HG03039 (cell line): ENCODE data around the gene HLA-DRB1.
"Not testable (repeated sequence)": the region's sequence is repeated elsewhere in the genome, so short reads cannot be mapped to it uniquely, and the experiment has no call there.

Source experiments
- ATAC-seq: cut with Tn5 transposase; IDR thresholded peaks from one replicate; pipeline ENCODE4 v1.9.1; 2021; ENCODE audit warnings: mild to moderate bottlenecking, moderate library complexity; ENCODE audit not compliant: unreplicated experiment

HLA-DRB1 gene

DNA sequence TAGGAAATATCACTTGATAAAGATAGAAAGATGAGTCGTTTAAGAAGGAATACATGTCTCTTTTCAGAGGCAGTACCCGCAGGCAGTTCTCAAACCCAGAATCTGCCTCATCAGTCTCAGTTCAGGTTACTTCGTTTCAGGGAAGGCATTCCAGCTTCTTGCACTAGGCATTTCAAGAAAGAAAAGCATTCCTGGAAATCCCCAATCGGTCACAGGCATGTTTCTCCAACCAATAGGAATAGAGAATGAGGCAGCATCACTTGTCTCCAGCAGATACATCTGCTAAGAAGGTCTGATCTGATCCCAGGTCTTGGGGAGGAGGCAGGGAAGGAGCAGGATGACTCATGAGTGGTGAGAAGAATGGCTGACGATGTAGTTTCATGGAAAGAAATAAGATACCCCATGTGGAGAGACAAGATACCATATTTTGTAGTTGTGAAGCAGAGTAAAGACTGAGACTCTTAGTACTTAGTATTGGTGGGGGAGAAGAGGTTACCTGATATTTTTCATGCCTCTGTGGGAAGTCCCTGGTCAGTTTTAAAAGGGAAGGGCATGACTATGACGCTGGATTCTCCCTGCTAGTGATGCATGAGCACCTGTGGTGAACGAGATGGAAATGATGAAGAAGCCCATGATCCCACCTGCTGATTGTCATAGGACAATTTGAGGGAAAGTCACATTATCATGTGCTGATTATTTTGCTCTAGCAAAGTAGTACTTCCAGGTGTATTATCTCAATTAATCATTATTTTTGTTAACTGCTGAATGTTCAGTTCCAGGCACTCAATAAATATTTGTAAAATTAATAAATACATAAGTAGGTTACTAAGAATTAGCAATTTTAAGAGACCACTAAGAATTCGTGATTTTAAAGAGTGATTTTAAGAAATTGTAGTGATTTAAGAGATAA lies 20.3 kb upstream of the HLA-DRB1 start:
- peak; percentile 75 for ATAC-seq

DNA sequence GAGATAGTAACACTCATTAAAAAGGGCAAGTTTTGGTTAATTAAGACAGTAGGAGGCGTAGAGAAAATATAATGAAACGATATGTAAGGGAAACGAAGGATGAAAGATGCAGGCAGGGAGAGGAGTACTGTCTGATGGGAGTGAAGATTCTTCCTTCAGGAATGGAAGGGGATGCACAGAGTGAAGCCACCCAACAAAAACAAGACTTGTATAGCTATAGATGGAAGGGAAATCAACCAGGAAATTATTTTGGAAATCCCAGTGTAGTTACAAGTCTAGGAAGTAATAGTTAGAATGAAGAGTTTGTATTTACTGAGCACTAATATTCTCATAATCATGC lies 19.7 kb upstream of the HLA-DRB1 start:
- ATAC-seq: no peak

DNA sequence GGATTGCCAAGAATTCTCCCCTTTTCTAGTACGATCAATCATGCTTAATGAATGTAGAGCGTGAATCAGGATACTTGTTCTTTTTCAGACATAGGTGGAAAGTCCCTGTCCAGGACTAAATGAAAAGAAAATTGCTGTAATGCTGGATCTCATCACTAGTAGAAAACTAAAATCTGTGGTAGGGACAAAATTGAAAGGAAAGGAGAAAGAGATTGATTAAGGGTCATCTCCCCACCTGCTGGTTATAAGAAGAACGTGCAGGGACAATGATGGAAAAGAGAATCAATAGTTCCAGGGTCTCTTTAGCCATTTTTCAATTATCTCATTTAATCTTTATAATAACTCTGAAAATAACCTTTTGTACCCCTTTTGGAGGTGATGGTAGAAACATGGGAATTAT lies 18.7 kb upstream of the HLA-DRB1 start:
- ATAC-seq: no peak

DNA sequence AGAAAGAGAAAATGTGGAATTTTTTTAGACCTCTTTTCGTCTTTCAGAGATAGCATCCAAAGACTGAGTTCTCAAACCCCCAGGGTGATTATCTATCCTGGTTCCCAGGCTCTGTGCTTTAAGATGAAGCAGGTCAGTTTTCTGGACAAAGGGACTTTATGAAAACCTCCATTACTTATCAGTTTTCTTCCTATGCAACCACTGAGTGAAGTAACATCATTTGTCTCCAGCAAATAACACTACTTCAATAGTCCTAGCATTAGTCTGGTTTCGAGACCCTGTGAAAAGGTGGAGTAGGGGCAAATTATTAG lies 18.3 kb upstream of the HLA-DRB1 start:
- no peak for ATAC-seq

DNA sequence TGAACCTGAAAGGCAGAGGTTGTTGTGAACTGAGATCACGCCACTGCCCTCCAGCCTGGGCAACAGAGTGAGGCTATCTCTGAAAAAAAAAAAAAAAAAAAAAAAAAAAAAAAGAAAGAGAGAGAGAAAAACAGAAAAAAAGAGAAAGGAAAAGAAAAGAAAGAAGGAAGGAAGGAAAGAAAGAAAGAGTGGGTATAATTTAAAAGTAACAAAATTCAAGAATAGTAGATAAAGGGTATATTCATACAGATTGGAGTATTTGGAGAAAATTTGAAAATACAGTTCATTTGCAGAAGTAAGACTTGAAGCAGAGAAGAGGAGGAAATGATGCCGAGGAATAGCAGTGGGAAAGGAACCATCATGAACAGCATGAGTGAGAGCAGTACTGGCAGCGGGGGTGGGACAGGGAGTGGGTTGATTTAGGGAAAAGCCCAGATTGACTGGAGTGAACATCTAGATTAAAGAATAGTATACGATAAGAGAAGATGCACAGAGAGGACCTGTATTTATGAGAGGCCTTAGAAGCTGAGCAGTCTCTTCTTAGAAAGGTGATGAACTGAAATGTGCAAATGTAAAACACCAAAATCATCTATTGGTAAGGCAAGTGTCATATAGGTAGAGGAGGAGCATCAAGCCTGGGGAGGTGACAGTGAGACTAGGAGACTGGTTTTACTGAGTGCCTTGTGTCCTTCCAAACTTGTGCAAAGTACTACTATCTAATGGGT lies 17.8 kb upstream of the HLA-DRB1 start:
- no peak for ATAC-seq

DNA sequence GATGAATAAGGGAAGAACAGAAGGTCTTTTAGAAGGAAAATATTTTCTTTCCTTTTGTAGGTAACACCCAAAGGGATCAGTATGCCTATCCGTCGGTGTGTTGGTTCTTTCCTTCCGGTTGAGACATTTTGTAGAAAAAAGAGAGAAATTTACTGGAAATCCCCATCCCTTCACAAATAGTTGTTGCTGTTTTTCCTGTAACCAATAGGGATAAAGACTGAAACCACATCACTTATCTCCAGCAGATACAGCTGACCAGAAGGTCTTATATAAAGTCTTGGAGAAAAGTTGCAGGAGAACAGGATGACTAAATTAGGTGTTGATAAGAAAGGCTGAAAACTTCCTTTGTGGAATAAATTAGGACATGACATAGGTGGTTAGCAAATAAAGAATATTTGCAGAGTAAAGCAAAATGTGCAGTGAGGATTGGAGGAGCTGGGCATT lies 14.8 kb upstream of the HLA-DRB1 start:
- ATAC-seq: no peak

DNA sequence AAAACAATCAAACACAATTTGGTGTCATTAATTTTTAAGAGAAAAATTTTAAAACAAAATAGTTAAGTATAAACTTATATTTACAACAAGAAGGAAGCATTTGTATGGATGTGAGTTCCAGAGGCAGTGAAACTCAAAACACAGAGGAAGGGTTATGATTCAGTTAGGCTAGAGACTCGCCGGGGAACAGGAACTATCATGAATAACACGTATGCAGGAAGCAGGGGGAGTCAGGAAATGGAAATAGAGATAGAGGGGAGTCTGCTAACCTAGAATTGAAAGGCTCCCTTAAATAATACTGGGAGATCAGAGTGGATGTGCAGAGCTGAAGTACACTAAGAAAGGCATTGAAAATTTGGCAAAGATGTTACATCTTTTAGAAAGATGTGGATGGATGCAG lies 14.2 kb upstream of the HLA-DRB1 start:
- no peak for ATAC-seq

DNA sequence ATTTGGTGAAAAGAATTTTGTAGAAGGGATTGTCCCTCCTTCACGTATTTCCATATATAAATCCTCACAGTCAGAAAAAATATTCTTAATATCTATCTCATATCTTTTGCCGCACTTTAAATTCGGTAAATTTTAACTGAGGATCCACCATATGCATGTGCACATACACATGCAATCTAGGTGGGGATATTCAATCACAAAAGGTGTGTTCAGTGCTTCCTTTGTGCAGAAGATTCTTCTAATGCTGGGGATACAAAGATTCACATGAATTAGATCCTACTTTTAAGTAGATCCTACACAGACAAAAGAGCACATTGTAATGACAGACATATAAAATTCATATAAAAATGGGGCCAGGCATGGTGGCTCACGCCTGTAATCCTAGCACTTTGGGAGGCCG lies 13.6 kb upstream of the HLA-DRB1 start:
- no peak for ATAC-seq

DNA sequence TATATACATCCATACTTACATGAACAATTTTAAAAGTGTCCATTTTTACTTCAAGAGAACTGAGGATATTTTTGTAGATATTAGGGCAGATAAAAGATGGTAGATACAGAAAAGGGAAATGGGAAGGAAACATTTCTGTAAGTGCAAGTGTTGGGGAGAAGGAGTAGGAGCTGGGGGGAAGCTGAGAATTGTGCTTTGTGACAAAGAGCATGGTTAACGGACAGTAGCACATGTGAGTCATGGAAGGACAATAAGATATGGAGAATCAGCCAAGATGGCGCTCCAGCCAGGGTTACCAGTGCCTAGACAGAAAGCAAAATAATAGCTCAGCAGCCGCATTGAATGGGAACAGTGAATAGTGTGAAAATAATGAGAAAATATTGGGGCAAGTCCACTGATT lies 12.7 kb upstream of the HLA-DRB1 start:
- ATAC-seq: no peak

DNA sequence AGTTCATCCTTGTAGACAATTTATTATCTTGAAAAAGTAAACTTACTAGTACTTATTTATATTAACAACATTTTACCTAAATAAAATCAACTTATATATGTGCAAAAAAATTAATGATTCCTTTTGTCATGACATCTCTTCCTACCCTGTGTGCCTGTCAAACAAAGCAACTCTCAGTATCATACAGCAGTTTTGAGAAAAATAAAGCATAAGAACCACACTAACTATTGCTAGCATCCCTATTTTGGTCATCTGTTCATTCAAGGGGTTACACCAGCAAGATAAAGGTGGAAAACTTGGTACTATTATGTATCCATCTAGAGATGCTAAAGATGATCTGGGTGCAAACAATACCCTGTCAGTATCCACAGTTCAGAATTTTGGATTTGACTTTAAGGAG lies 7.4 kb upstream of the HLA-DRB1 start:
- ATAC-seq: no peak

DNA sequence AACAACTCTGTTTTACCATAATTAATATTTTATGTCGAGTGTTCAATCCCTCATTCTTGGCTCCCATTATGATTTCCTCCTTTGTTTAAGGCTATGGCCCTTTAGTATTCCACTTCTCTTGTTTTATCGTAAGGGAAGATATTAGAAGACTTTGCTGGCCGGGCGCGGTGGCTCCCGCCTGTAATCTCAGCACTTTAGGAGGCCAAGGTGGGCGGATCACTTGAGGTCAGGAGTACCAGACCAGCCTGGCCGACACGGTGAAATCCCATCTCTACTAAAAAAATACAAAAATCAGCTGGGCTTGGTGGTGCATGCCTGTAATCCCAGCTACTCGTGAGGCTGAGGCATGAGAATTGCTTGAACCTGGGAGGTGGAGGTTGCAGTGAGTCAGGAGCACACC lies 1.1 kb upstream of the HLA-DRB1 start:
- not testable (repeated sequence) for ATAC-seq

DNA sequence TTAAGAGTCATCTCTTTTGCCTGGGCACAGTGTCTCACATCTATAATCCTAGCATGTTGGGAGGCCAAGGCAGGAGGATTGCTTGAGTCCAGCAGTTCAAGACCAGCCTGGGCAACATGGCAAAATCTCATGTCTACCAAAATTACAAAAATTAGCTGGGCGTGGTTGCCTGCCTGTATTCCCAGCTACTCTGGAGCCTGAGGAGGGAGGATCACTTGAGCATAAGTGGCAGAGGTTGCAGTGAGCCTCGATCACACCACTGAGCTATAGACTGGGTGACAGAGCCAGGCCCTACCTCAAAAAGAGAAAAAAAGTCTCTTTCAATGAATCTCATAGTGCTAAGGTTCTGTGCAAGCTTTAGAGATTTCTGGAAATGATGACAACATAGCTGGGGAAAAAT lies 1.5 kb downstream of the HLA-DRB1 start:
- ATAC-seq: no peak

DNA sequence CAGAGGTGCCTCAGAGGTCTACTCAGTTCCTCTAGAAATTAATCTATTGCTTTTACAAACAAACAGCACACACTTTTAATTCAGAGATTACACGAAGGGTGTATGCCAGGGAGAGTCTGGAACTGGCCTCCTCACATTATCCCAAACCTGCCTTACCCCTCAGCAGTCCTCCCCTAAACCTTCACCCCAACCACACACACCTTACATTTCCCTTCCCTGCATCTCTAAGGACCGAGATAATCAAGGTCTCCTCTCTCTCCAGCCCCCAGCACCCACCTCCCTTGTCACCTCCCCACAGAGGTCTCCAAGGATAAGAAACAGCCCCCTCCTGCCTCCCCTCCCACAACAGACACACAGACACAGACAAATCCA lies 6.1 kb downstream of the HLA-DRB1 start:
- ATAC-seq: no peak

DNA sequence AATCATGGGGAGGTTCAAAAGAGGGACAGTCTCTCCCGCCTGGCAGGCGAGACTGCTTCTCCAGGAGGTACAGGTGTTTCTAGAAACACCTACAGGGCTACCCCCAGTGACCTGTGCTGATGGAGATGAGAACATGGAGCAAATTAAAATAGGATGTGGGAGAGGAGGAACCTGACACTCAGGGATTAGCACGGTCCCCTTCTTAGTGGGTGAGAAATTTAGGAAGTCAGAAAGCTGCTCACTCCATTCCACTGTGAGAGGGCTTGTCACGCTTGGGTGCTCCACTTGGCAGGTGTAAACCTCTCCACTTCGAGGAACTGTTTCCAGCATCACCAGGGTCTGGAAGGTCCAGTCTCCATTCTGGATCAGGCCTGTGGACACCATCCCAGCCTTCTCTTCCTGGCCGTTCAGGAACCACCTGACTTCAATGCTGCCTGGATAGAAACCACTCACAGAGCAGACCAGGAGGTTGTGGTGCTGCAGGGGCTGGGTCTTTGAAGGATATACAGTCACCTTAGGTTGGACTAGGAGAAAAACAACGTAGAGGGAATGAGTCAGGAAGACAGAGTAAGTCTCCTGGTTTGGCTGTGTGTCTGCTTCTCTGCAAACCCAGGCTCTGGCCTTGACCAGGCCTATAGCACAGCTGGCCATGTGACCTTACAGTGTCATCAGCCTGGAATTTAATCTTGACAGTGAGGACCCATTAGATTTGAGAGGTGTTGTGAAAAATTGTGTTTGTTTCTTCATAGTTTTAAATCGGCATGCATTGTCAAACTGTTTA lies 8.1 kb downstream of the HLA-DRB1 start:
- ATAC-seq: no peak

DNA sequence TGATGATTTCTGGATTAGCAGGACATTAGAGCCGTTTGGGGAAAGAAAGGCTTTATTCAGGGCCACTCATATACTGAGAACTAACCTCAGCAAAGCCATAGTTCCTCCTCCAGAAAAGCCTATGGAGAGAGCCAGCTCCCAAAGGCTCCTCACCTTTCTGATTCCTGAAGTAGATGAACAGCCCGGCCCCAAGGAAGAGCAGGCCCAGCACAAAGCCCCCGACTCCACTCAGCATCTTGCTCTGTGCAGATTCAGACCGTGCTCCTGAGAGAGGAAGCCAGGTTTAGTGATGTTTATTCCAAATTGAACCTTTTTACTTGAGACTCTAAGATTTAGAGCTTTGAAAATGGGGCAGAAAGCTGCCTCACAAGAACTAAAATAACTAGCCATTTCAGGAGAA lies 9.1 kb downstream of the HLA-DRB1 start:
- ATAC-seq: no peak

DNA sequence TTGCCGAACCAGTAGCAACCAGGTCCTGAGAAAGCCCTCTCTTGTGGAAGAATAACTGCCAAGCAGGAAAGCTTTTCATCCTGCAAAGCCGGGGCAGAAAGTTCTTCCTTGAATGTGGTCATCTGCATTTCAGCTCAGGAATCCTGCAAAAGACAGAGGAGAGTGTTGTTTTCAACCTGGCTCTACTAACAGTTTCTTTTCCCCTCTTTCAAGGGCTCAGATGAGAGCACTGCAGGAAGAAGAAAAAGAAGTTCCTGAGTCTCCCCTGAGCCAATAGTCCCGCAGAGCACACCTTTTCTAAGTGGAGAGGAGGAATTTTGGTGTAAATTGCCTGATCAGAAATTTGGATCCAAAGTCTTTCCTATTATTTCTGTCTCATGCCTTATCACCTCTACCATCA lies 10.7 kb downstream of the HLA-DRB1 start:
- no peak for ATAC-seq

DNA sequence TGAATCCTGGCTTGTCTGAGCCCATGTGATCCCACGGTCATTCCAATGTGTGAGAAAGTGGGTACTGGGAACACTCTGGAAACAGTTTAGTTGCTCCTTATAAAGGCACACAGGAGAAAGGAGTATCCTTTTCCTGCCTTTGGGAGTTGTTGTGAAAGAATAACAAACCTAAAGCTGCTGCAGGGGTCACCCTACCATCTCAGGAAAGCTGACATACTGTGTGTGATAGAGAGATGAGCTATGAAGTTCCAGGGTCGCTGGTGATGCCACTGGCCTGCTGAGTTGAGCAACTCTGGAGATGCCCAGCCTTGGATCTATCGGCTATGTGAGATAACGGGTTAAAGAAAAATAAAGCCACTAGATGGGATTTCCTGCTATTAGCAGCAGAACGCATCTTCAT lies 12.2 kb downstream of the HLA-DRB1 start:
- ATAC-seq: not testable (repeated sequence)

DNA sequence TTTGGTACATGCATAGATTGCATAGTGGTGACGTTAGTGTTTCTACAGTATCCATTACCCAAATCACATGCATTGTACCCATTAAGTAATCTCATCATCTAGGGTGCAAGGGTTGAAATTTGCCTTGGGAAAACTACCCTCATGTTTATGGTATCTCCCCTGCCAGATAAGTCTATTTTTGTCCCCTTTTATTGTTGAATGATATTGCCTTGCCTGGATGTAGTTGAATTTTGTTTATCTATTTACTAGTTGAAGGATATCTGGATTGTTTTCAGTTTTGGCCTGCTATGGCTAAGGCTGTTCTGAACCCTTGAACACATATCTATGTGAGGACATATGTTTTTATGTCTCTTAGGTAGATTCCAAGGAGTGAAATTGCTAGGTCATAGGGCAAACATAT lies 13.4 kb downstream of the HLA-DRB1 start:
- ATAC-seq: no peak

DNA sequence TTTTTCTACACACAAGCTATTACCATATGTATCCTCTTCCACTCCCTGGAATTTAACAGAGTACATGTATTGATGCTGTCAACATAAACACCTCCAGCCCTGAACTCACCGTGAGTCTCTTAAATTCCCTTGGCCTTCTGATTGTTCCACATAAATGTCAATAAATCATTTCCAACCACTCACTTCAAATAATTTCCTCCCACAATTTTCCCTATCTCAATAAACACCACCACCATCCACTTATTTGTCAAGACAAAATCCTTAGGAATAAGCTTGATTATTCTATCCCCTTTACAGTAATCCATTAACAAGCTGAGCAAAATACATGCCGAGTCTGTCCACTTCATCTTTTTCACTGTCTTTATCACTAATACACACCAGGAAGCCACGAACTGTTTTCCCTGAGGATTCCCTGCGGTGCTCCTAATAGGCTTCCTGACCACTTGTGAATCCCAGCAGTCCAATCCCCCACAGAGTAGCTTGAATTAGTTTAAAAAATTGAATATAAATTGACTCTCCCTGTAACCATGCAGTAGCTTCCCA lies 19.2 kb downstream of the HLA-DRB1 start:
- ATAC-seq: no peak

DNA sequence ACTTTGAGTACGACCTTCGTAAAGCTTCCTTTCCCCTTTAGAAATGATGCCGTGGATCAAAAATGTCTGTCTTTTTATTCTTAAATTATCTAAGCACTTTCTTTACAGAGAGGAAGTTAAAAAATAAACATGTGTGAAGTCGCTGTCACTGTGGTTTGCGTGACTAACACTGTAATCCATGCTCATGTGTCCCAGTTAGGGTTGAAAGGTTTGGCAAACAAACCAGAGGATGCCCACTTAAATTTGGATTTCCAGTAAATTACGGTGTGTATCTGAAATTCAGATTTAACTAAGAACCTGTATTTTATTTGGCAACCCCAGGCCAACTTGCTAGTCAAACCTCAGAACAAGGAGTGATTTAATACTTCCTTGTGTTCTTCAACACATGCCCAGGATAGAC lies 21.1 kb downstream of the HLA-DRB1 start:
- ATAC-seq: no peak

DNA sequence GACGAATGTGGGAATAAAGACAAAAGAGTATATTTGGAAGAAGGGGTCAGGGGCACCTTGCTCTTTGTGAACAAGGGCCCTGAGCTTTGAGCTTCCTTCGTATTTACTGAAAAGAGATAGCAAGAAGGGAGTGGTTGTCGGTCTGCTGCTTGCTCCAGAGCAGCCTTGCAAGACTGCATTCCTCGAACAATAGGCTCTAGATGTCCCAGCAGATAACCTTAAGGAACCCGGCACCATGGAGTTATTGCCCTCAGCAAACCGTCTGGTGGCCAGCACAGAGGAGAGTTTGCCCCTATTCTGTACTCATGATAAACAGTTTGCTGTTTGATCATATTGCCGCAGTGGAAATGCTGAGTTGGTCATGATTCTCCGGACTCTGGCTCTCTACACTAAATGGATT lies 22.7 kb downstream of the HLA-DRB1 start:
- no peak for ATAC-seq

DNA sequence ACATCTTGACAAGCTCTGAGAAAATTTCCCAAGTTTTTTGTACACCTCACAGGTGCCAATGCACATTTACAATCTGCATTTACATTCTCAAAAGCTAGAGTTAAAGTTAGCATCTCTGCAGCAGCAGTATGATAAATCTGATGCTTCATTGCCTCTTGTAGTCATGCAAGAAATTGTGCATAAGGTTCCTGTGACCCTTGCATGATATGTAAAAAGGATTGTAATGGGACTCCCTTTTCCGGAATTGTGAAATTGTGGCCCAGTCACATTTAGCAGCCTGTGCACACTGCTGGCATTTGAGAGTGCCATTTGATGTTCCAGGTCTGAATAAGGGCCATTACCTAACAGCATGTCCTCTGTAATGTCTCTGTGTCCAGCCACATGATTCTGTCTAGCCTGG lies 24.1 kb downstream of the HLA-DRB1 start:
- no peak for ATAC-seq
